ENCODE results near the gene CPNE2. TPM values are rescaled to one million over a fixed set of nuclear protein-coding genes. Genes with fewer than 3 reads are reported as not detected.

Gene CPNE2
- total and polyA plus RNA-seq, 2 of the 8 experiments (the other 6 are each of a cell fraction or from before 2014, with no cell fraction given) = 10.6 to 39.5 TPM

- CTCF ChIA-PET (ENCODE audit: partially characterized antibody) = interaction anchor here (0.6 to 5.4 kb wide), 10 partner anchors 8 to 232 kb away, joined by 3 to 35 read pairs (median 5); no protein-coding TSS in a partner anchor
- Histone ChIP-seq H4K20me1 (replicated peaks in 1 of 2; ENCODE audit: control insufficient read depth in 1 of 2, insufficient read depth in 2 of 2, low read length in 2 of 2) (no peaks in the 10 kb centered on the region), H3K56ac (replicated peaks; ENCODE audit: insufficient read length, low read depth, low read length) (no peak overlapping the region), H4K5ac (ENCODE audit: insufficient read length, low read depth, low read length) (no peak overlapping the region), H3K9ac (replicated peaks in 1 of 4; ENCODE audit: extremely low read depth in 1 of 4, low read depth in 3 of 4, low read length in 3 of 4) (no peak overlapping the region), H3K36me3 (ENCODE audit: control insufficient read depth in 2 of 4, insufficient read depth in 4 of 4, low read length in 3 of 4) (no peaks in the 10 kb centered on the region), H4K91ac (replicated peaks; ENCODE audit: insufficient read length, low read length) (no peak overlapping the region), H2BK12ac (ENCODE audit: low read depth, low read length) (no peak overlapping the region), H3K18ac (ENCODE audit: extremely low read depth, low read length) (peak overlapping the region; percentile 38; the same call in 1 of the 2 replicates), H3K27ac (ENCODE audit: low read depth, low read length) (no peak overlapping the region), H2AFZ (ENCODE audit: low read length) (peak overlapping the region; percentile 68; the same call in 1 of the 2 replicates), H3K79me1 (ENCODE audit: low read depth, low read length) (no peaks in the 10 kb centered on the region), H2BK20ac (ENCODE audit: low read length) (no peak overlapping the region), H4K8ac (ENCODE audit: extremely low read depth, insufficient read depth, low read length) (no peak overlapping the region), H3K14ac (ENCODE audit: insufficient read length) (no peak overlapping the region), H2BK120ac (replicated peaks; ENCODE audit: low read depth, low read length) (no peak overlapping the region), H3K4ac (replicated peaks; ENCODE audit: insufficient read length, low read depth, low read length) (no peak overlapping the region), H3K23me2 (ENCODE audit: low read depth, low read length) (peaks cover 3% of the 10 kb centered on the region; the same call in 1 of the 2 replicates), H3K23ac (ENCODE audit: insufficient read length) (no peak overlapping the region), H3K4me3 (ENCODE audit: extremely low read depth in 1 of 4, insufficient read depth in 2 of 4, low read depth in 3 of 4, low read length in 4 of 4) (peak overlapping the region; percentile 53 to 92 (median 62)), H3K4me2 (ENCODE audit: insufficient read depth in 1 of 2, low read depth in 2 of 2, low read length in 2 of 2) (peak overlapping the region; percentile 83 to 86), H3K79me2 (ENCODE audit: control insufficient read depth in 1 of 2, insufficient read depth in 2 of 2, low read length in 2 of 2) (no peaks in the 10 kb centered on the region), H2AK5ac (ENCODE audit: low read depth, low read length) (no peak overlapping the region), H3K4me1 (replicated peaks in 1 of 4; ENCODE audit: control insufficient read depth in 3 of 4, insufficient read depth in 4 of 4, low read length in 3 of 4) (peaks cover 0 to 10% (median 3%) of the 10 kb centered on the region in 4 experiments; a peak in 5 of 7 replicates), H3K27me3 (replicated peaks in 1 of 4; ENCODE audit: control insufficient read depth in 3 of 4, extremely low read depth in 1 of 4, insufficient read depth in 3 of 4, low read length in 3 of 4) (peaks cover 0 to 20% (median 13%) of the 10 kb centered on the region in 4 experiments; a peak in 6 of 7 replicates), H2BK5ac (ENCODE audit: low read depth, low read length) (no peak overlapping the region), H2BK15ac (ENCODE audit: low read length) (no peak overlapping the region), H3K9me3 (ENCODE audit: insufficient read depth in 2 of 2, low read depth in 1 of 2, low read length in 1 of 2) (no peaks in the 10 kb centered on the region)
- POLR2A ChIA-PET (ENCODE audit: partially characterized antibody) = interaction anchor here (1.0 to 1.1 kb wide), 2 partner anchors 14 to 160 kb away, joined by 3 to 4 read pairs; no protein-coding TSS in a partner anchor
- WGBS, 2 experiments (ENCODE audit: extremely low coverage in 1 of 2, insufficient coverage in 1 of 2, insufficient read length in 1 of 2, insufficient replicate concordance in 2 of 2, low coverage in 1 of 2, low lambda C conversion rate in 2 of 2, missing lambda C conversion rate in 1 of 2) = 8% methylated on average over 19 of the region's 24 CpGs; no CpG with 5 or more reads in 1 of the 2 experiments
- FAIRE-seq (no peak), DNase-seq (ENCODE audit: low read depth in 1 of 2, low spot score in 2 of 2) (peak; percentile 34 to 81)
- TF ChIP-seq MAX (IDR thresholded peaks at IDR 0.05) = peak; percentile 12; the same call in 1 of the 2 replicates
- TF ChIP-seq KDM4A (IDR thresholded peaks at IDR 0.05; ENCODE audit: low read depth, low read length, severe bottlenecking) = peak; percentile 47
- peak; percentile 38 for TF ChIP-seq EZH2 (IDR thresholded peaks at IDR 0.05; ENCODE audit: low read depth, low read length, severe bottlenecking)
- peak; percentile 16; the same call in 1 of the 2 replicates for TF ChIP-seq BACH1 (IDR thresholded peaks at IDR 0.05; ENCODE audit: low read length)
- TF ChIP-seq TEAD4 (IDR thresholded peaks at IDR 0.05; ENCODE audit: low read depth, low read length) = peak; percentile 33; the same call in 1 of the 2 replicates
- TF ChIP-seq SP2 (IDR thresholded peaks at IDR 0.05; ENCODE audit: low read length) = no peak
Observed at GRCh38 chr16:57091200-57091974, 996 bp upstream of the CPNE2 start.
